Loucy (cell line): ENCODE measurements around the gene ZNF516.

Source experiments
- H2AFZ ChIP-seq: fragments of 200-600 bp; sonication (generic); 2 replicates; pipeline ENCODE4 v1.6.0; 2016; ENCODE audit warnings: antibody characterized with exemption, mild to moderate bottlenecking, low read length, moderate library complexity
- H3F3A ChIP-seq: fragments of 200-600 bp; 2 replicates; pipeline ENCODE4 v1.6.0; 2016; ENCODE audit warnings: antibody characterized with exemption, low read depth, mild to moderate bottlenecking
- H3K27me3 ChIP-seq: fragments of 200-600 bp; sonication (generic); 2 replicates; pipeline ENCODE4 v1.6.1; 2014; ENCODE audit warnings: low read length, mild to moderate bottlenecking; ENCODE audit not compliant: insufficient read depth, poor library complexity, severe bottlenecking
- H3K36me3 ChIP-seq: fragments of 200-600 bp; sonication (generic); 2 replicates; pipeline ENCODE4 v1.6.1; 2016; ENCODE audit warnings: low read length; ENCODE audit not compliant: insufficient read depth
- H3K4me1 ChIP-seq: fragments of 200-600 bp; sonication (generic); 2 replicates; pipeline ENCODE4 v1.5.1; 2014; ENCODE audit warnings: low read length, mild to moderate bottlenecking; ENCODE audit not compliant: insufficient read depth, poor library complexity, severe bottlenecking
- H3K4me2 ChIP-seq: fragments of 200-600 bp; sonication (generic); 2 replicates; pipeline ENCODE4 v1.6.0; 2014; ENCODE audit warnings: antibody characterized with exemption, low read length, low read depth, mild to moderate bottlenecking; ENCODE audit not compliant: poor library complexity, severe bottlenecking
- H3K4me3 ChIP-seq: fragments of 200-600 bp; sonication (generic); 2 replicates; pipeline ENCODE4 v1.5.1; 2014; ENCODE audit warnings: low read length, mild to moderate bottlenecking, mixed read lengths; ENCODE audit not compliant: poor library complexity, severe bottlenecking
- H3K79me2 ChIP-seq: fragments of 200-600 bp; sonication (generic); 2 replicates; pipeline ENCODE4 v1.6.1; 2014; ENCODE audit warnings: low read length; ENCODE audit not compliant: insufficient read depth
- H3K9ac ChIP-seq: fragments of 200-600 bp; sonication (generic); 2 replicates; pipeline ENCODE4 v1.6.0; 2014; ENCODE audit warnings: mild to moderate bottlenecking, low read depth, low read length, moderate library complexity; ENCODE audit not compliant: poor library complexity, severe bottlenecking
- H3K9me2 ChIP-seq: fragments of 200-600 bp; sonication (generic); replicated peaks from 2 replicates; pipeline ENCODE4 v1.6.1; 2016; ENCODE audit warnings: low read depth, low read length, mixed read lengths
- H3K9me3 ChIP-seq: fragments of 200-600 bp; sonication (generic); 2 replicates; pipeline ENCODE4 v1.6.1; 2014; ENCODE audit warnings: mild to moderate bottlenecking, antibody characterized with exemption, low read length, low read depth; ENCODE audit not compliant: insufficient read depth
- H4K20me1 ChIP-seq: fragments of 200-600 bp; sonication (generic); 2 replicates; pipeline ENCODE4 v1.6.0; 2014; ENCODE audit warnings: antibody characterized with exemption, low read length, mild to moderate bottlenecking; ENCODE audit not compliant: insufficient read depth, poor library complexity, severe bottlenecking
- EZH2phosphoT487 ChIP-seq: fragments of 200-600 bp; IDR thresholded peaks from 2 replicates; pipeline ENCODE4 v1.6.1; 2018; ENCODE audit warnings: antibody characterized with exemption, mild to moderate bottlenecking, moderate library complexity, borderline replicate concordance
- TF ChIP-seq, protein P1 (sequence below): fragments of 200-600 bp; sonication (generic); conservative IDR thresholded peaks from 2 replicates; pipeline ENCODE4 v1.5.1; 2014; ENCODE audit warnings: mild to moderate bottlenecking, antibody characterized with exemption, low read length

Gene ZNF516

DNA sequence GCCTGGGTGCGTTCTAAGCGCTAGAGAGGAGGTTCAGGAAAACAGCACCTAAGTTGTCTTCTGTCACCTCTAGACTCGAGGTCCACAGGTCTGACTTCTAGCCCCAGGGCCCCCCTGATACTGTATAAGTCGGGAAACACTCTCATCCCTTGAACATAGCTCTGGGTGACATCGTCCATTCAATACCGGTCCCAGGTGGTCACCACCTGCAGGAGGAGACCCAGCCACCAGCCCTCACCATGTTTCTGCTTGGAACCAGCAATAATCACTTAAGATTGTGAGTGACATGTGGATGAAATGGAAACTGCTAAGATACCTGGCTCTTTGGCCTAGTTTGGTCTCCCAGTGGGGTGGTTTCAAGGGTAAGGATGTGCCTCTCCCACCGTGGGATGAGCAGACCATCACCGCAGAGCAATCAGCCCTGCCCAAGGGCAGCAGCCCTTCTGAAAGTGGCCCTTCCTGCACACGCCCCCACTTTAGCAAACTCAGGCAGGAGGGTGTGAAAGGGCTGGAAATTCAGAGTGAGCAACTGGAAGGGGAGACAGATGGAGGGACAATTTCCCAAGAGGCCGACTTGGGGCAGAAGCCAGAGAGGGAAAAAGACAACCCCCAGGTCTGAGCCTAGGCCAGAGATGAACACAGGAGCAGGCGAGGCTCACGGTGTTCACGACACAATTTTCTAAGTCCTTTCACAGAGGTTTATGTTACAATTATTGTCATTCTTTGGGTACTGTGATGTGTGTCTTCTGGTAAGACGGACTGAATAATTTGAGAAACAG, 95.2 kb downstream of the ZNF516 start:
- Histone ChIP-seq H3K9ac (no peak overlapping the region), H3K79me2 (no peaks in the 10 kb centered on the region), H3K36me3 (no peaks in the 10 kb centered on the region), H3K9me2 (no peaks in the 10 kb centered on the region), H3K4me1 (no peaks in the 10 kb centered on the region), H3K27me3 (no peaks in the 10 kb centered on the region), H3F3A (no peaks in the 10 kb centered on the region), H3K4me3 (no peak overlapping the region), H2AFZ (no peak overlapping the region), H4K20me1 (no peaks in the 10 kb centered on the region), H3K4me2 (no peak overlapping the region), H3K9me3 (no peaks in the 10 kb centered on the region)
- TF ChIP-seq, protein P1, sequence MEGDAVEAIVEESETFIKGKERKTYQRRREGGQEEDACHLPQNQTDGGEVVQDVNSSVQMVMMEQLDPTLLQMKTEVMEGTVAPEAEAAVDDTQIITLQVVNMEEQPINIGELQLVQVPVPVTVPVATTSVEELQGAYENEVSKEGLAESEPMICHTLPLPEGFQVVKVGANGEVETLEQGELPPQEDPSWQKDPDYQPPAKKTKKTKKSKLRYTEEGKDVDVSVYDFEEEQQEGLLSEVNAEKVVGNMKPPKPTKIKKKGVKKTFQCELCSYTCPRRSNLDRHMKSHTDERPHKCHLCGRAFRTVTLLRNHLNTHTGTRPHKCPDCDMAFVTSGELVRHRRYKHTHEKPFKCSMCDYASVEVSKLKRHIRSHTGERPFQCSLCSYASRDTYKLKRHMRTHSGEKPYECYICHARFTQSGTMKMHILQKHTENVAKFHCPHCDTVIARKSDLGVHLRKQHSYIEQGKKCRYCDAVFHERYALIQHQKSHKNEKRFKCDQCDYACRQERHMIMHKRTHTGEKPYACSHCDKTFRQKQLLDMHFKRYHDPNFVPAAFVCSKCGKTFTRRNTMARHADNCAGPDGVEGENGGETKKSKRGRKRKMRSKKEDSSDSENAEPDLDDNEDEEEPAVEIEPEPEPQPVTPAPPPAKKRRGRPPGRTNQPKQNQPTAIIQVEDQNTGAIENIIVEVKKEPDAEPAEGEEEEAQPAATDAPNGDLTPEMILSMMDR: no peak
- no peak for TF ChIP-seq EZH2phosphoT487

DNA sequence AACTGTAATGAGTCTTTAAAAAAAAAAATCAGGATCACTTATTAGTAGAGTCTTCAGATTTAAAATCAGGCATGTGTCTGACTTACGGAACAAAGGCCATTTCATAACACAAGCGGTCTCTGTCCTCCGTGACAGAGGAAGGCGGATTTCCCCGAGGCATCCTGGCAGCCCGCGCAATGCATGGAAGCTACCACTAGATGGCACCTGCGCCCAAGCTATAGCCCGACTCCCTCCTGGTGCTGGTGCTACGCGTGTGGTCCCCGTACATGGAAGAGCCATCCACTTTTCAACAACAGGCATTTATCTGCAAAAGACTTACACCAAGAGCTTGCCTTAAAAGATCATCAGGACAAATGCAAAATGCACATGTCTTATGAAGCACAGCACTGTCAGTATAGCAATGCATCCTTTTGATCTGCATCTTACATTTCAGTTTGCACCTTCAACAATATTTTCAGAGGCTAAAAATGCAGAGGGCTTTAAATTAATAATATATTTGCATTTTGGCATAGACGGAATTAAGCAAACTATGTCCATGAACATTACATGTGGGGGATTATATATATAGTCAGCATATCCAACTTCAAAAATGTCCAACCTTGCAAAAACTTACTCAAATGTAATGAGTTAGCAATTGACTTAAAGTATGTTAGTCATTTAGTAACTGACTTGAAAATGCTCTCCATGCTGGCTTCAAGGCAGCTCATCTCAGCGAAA, 96.0 kb downstream of the ZNF516 start:
- Histone ChIP-seq H3F3A (no peaks in the 10 kb centered on the region), H3K4me1 (no peaks in the 10 kb centered on the region), H3K27me3 (no peaks in the 10 kb centered on the region), H2AFZ (no peak overlapping the region), H3K9me2 (no peaks in the 10 kb centered on the region), H4K20me1 (no peaks in the 10 kb centered on the region), H3K9ac (no peak overlapping the region), H3K4me2 (no peak overlapping the region), H3K79me2 (no peaks in the 10 kb centered on the region), H3K9me3 (no peaks in the 10 kb centered on the region), H3K36me3 (no peaks in the 10 kb centered on the region), H3K4me3 (no peak overlapping the region)
- TF ChIP-seq, protein P1: peak; percentile 99
- no peak for TF ChIP-seq EZH2phosphoT487

DNA sequence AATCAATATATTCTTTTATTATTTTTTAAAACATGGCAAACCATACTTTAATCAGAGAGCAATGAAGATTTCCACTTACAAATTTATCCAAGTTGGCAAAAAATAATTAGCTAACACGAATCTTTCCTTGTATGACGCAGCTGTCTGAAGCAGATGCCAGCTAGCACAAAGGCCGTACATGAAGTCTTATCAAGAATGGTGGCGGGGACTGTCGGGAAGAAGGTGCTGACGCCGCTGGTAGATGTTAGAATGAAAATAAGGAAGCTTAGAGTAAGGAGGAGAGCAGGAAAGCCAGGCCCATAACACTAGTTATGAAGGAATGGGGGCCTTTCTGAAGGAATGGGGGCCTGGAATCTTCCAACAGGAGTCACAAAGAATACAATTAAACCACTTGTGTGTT, 96.7 kb downstream of the ZNF516 start:
- Histone ChIP-seq H3K27me3 (no peaks in the 10 kb centered on the region), H2AFZ (no peak overlapping the region), H3K79me2 (no peaks in the 10 kb centered on the region), H3K9me2 (no peaks in the 10 kb centered on the region), H3F3A (no peaks in the 10 kb centered on the region), H3K9ac (no peak overlapping the region), H3K9me3 (no peaks in the 10 kb centered on the region), H3K36me3 (no peaks in the 10 kb centered on the region), H3K4me1 (no peaks in the 10 kb centered on the region), H3K4me3 (no peak overlapping the region), H3K4me2 (no peak overlapping the region), H4K20me1 (no peaks in the 10 kb centered on the region)
- TF ChIP-seq, protein P1: no peak
- no peak for TF ChIP-seq EZH2phosphoT487
